Hematopoietic multipotent progenitor cell treated with erythropoietin and hydrocortisone succinate and interleukin-3 and kit ligand, for 17 days (in vitro differentiated cells): Measurements from ENCODE around the gene CEP68.
"Not testable (repeated sequence)": the region's sequence is repeated elsewhere in the genome, so short reads cannot be mapped to it uniquely, and the experiment has no call there.

Source experiments
- DNase-seq: peaks from one replicate; pipeline ENCODE4 v3.0.0-alpha.2; 2015; ENCODE audit warnings: low spot score

CEP68 gene

DNA sequence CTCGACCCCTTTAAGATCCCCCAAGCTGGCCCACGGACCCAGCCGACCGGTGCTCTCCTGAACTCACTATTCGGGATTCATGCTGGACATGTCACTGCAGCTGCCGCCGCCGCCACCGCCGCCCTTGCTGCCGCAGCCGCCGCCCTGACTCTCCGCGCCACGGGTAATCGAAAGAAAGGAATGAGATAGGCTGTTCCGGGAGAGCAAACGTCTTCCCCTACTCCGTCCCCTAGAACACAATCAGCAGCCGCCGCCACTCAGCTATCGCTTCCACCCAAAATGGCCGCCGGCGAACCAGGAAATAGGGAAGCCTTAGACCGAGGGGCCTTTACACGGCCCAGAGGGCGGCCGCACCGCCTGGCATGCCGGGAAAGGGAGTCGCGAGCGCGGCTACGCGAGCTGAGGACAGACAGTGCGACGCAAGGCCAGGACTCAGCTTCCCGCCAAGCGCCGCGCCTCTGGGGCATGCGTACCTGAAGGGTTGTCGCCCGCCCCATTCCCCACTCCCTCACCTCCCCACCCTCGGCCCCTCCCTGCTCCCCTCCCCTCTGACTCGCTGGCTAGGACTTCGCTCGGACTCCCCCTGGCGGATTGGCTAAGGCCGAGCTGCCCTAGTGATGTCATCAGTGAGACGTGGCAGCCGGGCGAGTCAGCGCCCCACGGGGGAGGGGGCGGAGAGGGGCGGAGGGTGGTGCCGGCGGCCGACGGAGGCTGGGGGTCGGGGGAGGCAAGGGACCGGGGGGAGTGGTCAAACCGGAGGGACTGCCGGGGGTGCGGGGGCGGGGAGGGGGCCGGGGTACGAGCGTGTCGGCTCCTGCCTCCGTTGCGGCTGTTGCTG is 73.8 kb downstream of the CEP68 start, which contains the start of gene RAB1A:
Gene RAB1A, minus strand, starts transcription at position 281 of the 838 bp plus-strand sequence. Its CDS starts 191 bp downstream, at position 90.
- peak; percentile 97 for DNase-seq

DNA sequence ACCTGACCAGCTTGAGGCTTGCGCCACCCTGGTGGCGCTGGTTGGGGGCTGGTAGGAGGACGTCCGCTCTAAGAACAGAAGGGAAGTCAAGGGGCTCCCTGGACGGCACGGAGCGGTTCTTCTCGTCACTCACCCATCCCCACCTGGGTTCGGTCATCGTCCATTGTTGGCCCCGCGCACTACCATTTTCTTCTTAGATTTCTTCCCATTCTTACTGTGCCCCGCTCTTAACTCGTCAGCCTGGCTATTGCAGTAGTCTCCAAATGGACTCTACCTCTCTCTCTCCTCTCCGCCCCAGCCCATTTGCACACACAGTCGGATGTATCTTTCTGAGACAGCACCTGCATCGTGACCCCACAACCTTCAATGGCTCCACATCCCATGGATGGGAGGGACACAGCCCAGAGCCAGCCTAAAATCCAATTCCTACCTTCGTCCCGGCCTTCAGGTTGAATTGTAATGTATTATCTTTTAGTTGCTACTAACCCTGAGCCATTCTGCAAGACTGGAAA is 74.5 kb downstream of the CEP68 start:
- DNase-seq = no peak

DNA sequence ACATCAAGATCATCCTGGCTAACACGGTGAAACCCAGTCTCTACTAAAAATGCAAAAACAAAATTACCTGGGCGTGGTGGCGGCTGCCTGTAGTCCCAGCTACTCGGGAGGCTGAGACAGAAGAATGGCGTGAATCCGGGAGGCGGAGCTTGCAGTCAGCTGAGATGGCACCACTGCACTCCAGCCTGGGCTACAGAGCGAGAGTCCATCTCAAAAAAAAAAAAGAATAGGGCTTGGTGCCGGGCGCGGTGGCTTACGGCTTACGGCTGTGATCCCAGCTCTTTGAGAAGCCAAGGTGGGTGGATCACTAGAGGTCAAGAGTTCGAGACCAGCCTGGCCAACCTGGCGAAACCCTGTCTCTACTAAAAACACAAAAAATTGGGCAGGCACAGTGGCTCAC is 76.7 kb downstream of the CEP68 start:
- not testable (repeated sequence) for DNase-seq

DNA sequence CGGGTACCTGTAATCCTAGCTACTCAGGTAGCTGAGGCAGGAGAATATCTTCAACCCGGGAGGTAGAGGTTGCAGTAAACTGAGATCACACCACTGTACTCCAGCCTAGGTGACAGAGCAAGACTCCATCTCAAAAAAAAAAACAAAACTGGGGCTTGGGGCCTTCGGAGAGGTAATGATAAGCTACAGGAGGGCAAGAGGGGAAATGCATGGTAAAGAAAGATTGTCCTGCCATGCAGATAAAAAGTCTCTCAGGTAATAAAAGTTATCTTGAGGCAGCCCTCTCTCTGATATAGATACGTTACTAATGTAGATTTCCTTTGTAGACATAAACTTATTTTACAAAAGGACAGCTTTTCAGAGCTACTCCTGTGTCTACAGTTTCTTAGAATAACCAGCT is 77.4 kb downstream of the CEP68 start:
- DNase-seq = no peak

DNA sequence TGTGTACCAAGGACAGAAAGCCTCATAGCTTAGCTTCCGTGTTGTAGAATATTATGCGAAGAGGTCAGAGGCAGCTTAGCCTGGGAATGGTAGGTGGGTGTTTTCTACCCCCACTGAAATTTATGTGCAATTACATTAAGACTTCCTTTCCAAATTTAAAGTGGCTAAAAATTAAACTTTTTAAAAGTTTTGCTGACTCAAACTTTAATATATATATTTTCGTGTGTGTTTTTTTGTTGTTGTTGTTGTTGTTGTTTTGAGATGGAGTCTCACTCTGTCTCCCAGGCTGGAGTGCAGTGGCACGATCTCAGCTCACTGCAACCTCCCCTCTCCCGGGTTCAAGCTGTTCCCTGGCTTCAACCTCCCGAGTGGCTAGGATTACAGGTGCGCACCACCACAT is 77.9 kb downstream of the CEP68 start:
- no peak for DNase-seq

DNA sequence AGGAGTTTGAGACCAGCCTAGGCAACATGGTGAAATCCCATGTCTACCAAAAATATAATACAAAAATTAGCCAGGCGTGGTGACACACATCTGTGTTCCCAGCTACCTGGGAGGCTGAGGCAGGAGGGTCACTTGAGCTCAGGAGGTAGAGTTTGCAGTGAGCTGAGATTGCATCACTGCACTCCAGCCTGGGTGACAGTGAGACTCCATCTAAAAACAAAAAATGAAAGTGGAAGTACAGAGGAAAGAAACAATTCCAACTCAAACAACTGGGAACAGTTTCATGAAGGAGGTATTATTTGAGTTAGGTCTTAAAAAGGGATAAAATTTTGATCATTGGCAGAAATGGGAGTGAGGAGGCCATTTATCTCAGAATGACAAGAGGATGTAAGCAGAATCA is 80.0 kb downstream of the CEP68 start:
- DNase-seq = no peak
